ENCODE results near the gene EFCAB6.

- TF ChIP-seq, protein P1, sequence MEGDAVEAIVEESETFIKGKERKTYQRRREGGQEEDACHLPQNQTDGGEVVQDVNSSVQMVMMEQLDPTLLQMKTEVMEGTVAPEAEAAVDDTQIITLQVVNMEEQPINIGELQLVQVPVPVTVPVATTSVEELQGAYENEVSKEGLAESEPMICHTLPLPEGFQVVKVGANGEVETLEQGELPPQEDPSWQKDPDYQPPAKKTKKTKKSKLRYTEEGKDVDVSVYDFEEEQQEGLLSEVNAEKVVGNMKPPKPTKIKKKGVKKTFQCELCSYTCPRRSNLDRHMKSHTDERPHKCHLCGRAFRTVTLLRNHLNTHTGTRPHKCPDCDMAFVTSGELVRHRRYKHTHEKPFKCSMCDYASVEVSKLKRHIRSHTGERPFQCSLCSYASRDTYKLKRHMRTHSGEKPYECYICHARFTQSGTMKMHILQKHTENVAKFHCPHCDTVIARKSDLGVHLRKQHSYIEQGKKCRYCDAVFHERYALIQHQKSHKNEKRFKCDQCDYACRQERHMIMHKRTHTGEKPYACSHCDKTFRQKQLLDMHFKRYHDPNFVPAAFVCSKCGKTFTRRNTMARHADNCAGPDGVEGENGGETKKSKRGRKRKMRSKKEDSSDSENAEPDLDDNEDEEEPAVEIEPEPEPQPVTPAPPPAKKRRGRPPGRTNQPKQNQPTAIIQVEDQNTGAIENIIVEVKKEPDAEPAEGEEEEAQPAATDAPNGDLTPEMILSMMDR (IDR thresholded peaks at IDR 0.05 in 2 of 3, conservative IDR thresholded peaks at IDR 0.05 in 1 of 3; ENCODE audit: borderline replicate concordance in 1 of 3, insufficient read depth in 1 of 3, low read depth in 2 of 3, low read length in 2 of 3) = no peak
- no peak for TF ChIP-seq YY1 (IDR thresholded peaks at IDR 0.05; ENCODE audit: extremely low read depth, insufficient replicate concordance, low read depth, low read length)
- TF ChIP-seq REST (IDR thresholded peaks at IDR 0.05; ENCODE audit: low read depth) = no peak
- no peak for TF ChIP-seq EZH2phosphoT487 (IDR thresholded peaks at IDR 0.05; ENCODE audit: borderline replicate concordance)
- no peak for TF ChIP-seq FOSL1 (IDR thresholded peaks at IDR 0.05; ENCODE audit: low read depth)
- TF ChIP-seq POLR2AphosphoS5 (IDR thresholded peaks at IDR 0.05; ENCODE audit: low read depth, low read length) = no peak
- no peak for TF ChIP-seq EZH2 (IDR thresholded peaks at IDR 0.05)
- TF ChIP-seq CEBPB (IDR thresholded peaks at IDR 0.05; ENCODE audit: low read depth) = no peak
Observed at GRCh38 chr22:43743929-43744643, 68.0 kb downstream of the EFCAB6 start.
